ENCODE data around the gene MAMDC2. TPM values are rescaled to one million over a fixed set of nuclear protein-coding genes. Genes with fewer than 3 reads are reported as not detected.
A peak's percentile ranks its signal among the peaks of the same experiment; 100 is the strongest.

The MAMDC2 gene
- total RNA-seq, 1 donor from 2014 or later, result 0.10 TPM

DNA sequence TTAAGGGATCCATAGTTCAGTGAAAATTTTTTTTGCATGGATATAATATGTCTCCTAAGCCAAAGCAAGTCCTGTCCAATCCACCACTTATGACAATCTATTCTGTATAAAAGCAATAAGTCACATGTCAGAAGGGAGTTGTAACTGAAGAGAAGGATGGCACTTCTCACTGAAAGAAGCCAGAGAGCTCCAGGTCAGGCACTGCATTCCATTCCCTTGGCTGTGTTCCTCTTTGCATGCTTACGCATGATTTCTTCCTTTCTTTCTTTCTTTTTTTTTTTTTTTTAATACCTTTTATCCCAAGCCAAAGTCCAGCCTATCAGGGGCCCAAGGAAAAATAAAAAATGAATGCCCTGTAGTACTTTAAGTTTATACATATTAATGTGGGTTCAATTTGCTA lies 39.8 kb downstream of the MAMDC2 start:
- Mint-ChIP-seq H3K27me3 (ENCODE audit: unreplicated experiment) (no peaks in the 10 kb centered on the region), H3K27ac (ENCODE audit: unreplicated experiment) (no peak overlapping the region), H3K4me3 (ENCODE audit: unreplicated experiment) (no peak overlapping the region), H3K36me3 (ENCODE audit: low read depth, unreplicated experiment) (no peaks in the 10 kb centered on the region), H3K4me1 (ENCODE audit: unreplicated experiment) (peaks cover 5% of the 10 kb centered on the region), H3K9me3 (ENCODE audit: unreplicated experiment) (no peaks in the 10 kb centered on the region)
- no peak for TF ChIP-seq CTCF (IDR thresholded peaks at IDR 0.05; ENCODE audit: unreplicated experiment)
- no peak for DNase-seq (ENCODE audit: low spot score)

DNA sequence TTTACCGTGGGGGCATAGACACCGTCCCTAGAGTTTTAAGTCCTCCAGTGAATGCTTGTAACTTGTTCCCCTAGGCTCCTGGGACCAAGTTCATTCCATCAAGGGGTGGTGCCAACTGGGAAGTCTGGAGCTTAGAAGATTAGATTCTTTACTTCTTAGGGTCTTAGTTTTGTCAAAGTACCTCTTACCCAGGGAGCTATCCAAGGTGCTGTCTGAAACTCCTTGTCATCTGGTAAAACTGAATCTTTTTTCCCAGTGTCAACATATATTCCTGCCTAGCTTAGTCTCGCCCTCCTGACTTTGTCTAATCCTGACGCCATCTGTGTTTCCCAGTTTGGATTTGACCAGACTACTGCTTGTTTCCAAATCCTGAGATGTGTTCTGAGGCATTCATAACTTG lies 41.6 kb downstream of the MAMDC2 start:
- H3K9me3 Mint-ChIP-seq (ENCODE audit: unreplicated experiment), result no peaks in the 10 kb centered on the region
- no peak for TF ChIP-seq CTCF (IDR thresholded peaks at IDR 0.05; ENCODE audit: unreplicated experiment)
- H3K27me3 Mint-ChIP-seq (ENCODE audit: unreplicated experiment), result no peaks in the 10 kb centered on the region
- peak; percentile 28 for DNase-seq (ENCODE audit: low spot score)
- H3K36me3 Mint-ChIP-seq (ENCODE audit: low read depth, unreplicated experiment), result no peaks in the 10 kb centered on the region
- H3K4me3 Mint-ChIP-seq (ENCODE audit: unreplicated experiment), result no peak overlapping the region
- peaks cover 5% of the 10 kb centered on the region for H3K4me1 Mint-ChIP-seq (ENCODE audit: unreplicated experiment)
- H3K27ac Mint-ChIP-seq (ENCODE audit: unreplicated experiment), result no peak overlapping the region

DNA sequence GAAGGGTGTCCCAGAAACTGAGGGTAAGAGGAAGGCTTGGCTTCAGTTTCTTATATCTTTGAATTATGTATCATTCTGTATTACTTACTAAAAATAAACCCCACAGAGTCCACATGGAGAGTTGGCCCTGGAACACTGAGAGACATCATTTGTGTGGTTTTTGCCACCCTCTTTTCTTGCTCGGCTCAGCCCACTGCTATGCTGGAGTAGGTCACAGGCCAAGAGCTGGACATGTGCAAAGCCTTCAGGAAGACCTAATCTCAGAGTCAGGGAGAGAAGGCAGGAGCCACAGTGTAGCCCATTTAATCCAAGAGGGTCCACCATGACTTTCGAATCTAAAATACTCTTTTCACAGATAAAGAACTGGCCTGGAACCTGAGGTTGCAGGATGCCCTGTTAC lies 47.5 kb downstream of the MAMDC2 start:
- DNase-seq (ENCODE audit: low spot score), result no peak
- H3K4me3 Mint-ChIP-seq (ENCODE audit: unreplicated experiment), result no peak overlapping the region
- no peak overlapping the region for H3K27ac Mint-ChIP-seq (ENCODE audit: unreplicated experiment)
- H3K4me1 Mint-ChIP-seq (ENCODE audit: unreplicated experiment), result no peaks in the 10 kb centered on the region
- H3K9me3 Mint-ChIP-seq (ENCODE audit: unreplicated experiment), result no peaks in the 10 kb centered on the region
- TF ChIP-seq CTCF (IDR thresholded peaks at IDR 0.05; ENCODE audit: unreplicated experiment), result no peak
- no peaks in the 10 kb centered on the region for H3K36me3 Mint-ChIP-seq (ENCODE audit: low read depth, unreplicated experiment)
- H3K27me3 Mint-ChIP-seq (ENCODE audit: unreplicated experiment), result no peaks in the 10 kb centered on the region

DNA sequence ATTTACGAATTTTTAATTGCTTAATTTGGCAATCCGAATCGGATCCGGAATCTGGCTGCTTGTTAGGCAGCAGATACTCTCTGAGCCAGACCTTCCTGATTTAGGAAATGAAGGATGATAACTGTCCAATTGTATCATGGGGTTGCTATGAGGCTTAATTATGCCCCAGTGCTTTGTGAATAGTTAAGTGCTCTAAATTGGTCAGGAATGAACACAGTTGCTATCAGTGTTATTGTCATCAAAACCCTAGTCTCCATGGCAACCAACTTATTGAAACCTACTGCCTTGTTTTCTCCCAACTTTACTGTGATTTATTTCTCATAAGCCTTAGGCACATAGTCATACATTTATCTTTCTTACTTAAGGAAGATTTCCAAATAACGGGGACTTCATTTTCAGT lies 47.9 kb downstream of the MAMDC2 start:
- no peak for TF ChIP-seq CTCF (IDR thresholded peaks at IDR 0.05; ENCODE audit: unreplicated experiment)
- DNase-seq (ENCODE audit: low spot score), result no peak
- no peaks in the 10 kb centered on the region for H3K36me3 Mint-ChIP-seq (ENCODE audit: low read depth, unreplicated experiment)
- no peak overlapping the region for H3K4me3 Mint-ChIP-seq (ENCODE audit: unreplicated experiment)
- H3K4me1 Mint-ChIP-seq (ENCODE audit: unreplicated experiment), result no peaks in the 10 kb centered on the region
- H3K9me3 Mint-ChIP-seq (ENCODE audit: unreplicated experiment), result no peaks in the 10 kb centered on the region
- H3K27me3 Mint-ChIP-seq (ENCODE audit: unreplicated experiment), result no peaks in the 10 kb centered on the region
- H3K27ac Mint-ChIP-seq (ENCODE audit: unreplicated experiment), result no peak overlapping the region

GRCh38 chr9:70092190-70092589 lies 48.5 kb downstream of the MAMDC2 start:
- no peaks in the 10 kb centered on the region for H3K9me3 Mint-ChIP-seq (ENCODE audit: unreplicated experiment)
- no peak for DNase-seq (ENCODE audit: low spot score)
- H3K27me3 Mint-ChIP-seq (ENCODE audit: unreplicated experiment), result no peaks in the 10 kb centered on the region
- H3K4me1 Mint-ChIP-seq (ENCODE audit: unreplicated experiment), result no peaks in the 10 kb centered on the region
- H3K4me3 Mint-ChIP-seq (ENCODE audit: unreplicated experiment), result no peak overlapping the region
- H3K27ac Mint-ChIP-seq (ENCODE audit: unreplicated experiment), result no peak overlapping the region
- no peak for TF ChIP-seq CTCF (IDR thresholded peaks at IDR 0.05; ENCODE audit: unreplicated experiment)
- no peaks in the 10 kb centered on the region for H3K36me3 Mint-ChIP-seq (ENCODE audit: low read depth, unreplicated experiment)

Measured in endothelial cell (in vitro differentiated cells).